ENCODE results near the gene NIM1K.

GRCh38 chr5:43281840-43282658, 90.0 kb downstream of the NIM1K start:
- TF ChIP-seq CTCF (IDR thresholded peaks at IDR 0.05) (no peak), ZNF317 (CRISPR knock-in tag; IDR thresholded peaks at IDR 0.05; ENCODE audit: borderline replicate concordance, low read depth) (no peak), IRF2 (CRISPR knock-in tag; IDR thresholded peaks at IDR 0.05; ENCODE audit: borderline replicate concordance, low read depth) (no peak), IRF1 (CRISPR knock-in tag; IDR thresholded peaks at IDR 0.05) (no peak), NR3C1 (CRISPR knock-in tag; conservative IDR thresholded peaks at IDR 0.05; ENCODE audit: low read depth) (no peak)
